Left forelimb (tissue), 1 donor: ENCODE results near the gene C20orf202.
"Not testable (repeated sequence)": the region's sequence is repeated elsewhere in the genome, so short reads cannot be mapped to it uniquely, and the experiment has no call there.

Source experiments
- DNase-seq: peaks from one replicate; pipeline ENCODE4 v3.0.0-alpha.2; 2018; ENCODE audit warnings: low spot score

C20orf202 gene

GRCh38 chr20:1209447-1210387, 6.5 kb downstream of the C20orf202 start:
- DNase-seq, result no peak

- no peak for DNase-seq
These were observed 7.2 kb downstream of the C20orf202 start for GRCh38 chr20:1210501-1210900.

GRCh38 chr20:1212023-1212422, 8.8 kb downstream of the C20orf202 start:
- no peak for DNase-seq

GRCh38 chr20:1212607-1213396, 9.5 kb downstream of the C20orf202 start:
- peak; percentile 73 for DNase-seq

- no peak for DNase-seq
These were observed 11.6 kb downstream of the C20orf202 start for GRCh38 chr20:1214838-1215261.

GRCh38 chr20:1215386-1216170, 12.3 kb downstream of the C20orf202 start:
- DNase-seq, result no peak

- not testable (repeated sequence) for DNase-seq
These were observed 13.5 kb downstream of the C20orf202 start for GRCh38 chr20:1216527-1217427.

GRCh38 chr20:1222750-1223149, 19.5 kb downstream of the C20orf202 start:
- DNase-seq, result not testable (repeated sequence)

GRCh38 chr20:1224205-1224890, 21.1 kb downstream of the C20orf202 start:
- no peak for DNase-seq

- no peak for DNase-seq
These were observed 22.1 kb downstream of the C20orf202 start for GRCh38 chr20:1225263-1225782.

- DNase-seq, result peak; percentile 86
These were observed 22.8 kb downstream of the C20orf202 start, which contains the start of gene RAD21L1 for GRCh38 chr20:1225783-1226654. Gene RAD21L1 (plus strand): TSS chr20:1226044. CDS start chr20:1228454, 2,410 bp downstream.

GRCh38 chr20:1229541-1229940, 26.3 kb downstream of the C20orf202 start:
- DNase-seq, result no peak

GRCh38 chr20:1232286-1233111, 29.2 kb downstream of the C20orf202 start:
- DNase-seq, result no peak

GRCh38 chr20:1240549-1240948, 37.3 kb downstream of the C20orf202 start:
- no peak for DNase-seq

- DNase-seq, result no peak
These were observed 38.2 kb downstream of the C20orf202 start for GRCh38 chr20:1241456-1241855.

GRCh38 chr20:1242099-1242498, 38.8 kb downstream of the C20orf202 start:
- no peak for DNase-seq

GRCh38 chr20:1242530-1242929, 39.3 kb downstream of the C20orf202 start:
- DNase-seq, result no peak

GRCh38 chr20:1245578-1245977, 42.3 kb downstream of the C20orf202 start:
- no peak for DNase-seq
